Tongue (tissue), 2 donors: ENCODE data around the gene ZNF407. TPM values are rescaled to one million over a fixed set of nuclear protein-coding genes. Genes with fewer than 3 reads are reported as not detected.
"Not testable (repeated sequence)": the region's sequence is repeated elsewhere in the genome, so short reads cannot be mapped to it uniquely, and the experiment has no call there.

Source experiments
- DNase-seq: peaks from one replicate; pipeline ENCODE4 v3.0.0-alpha.2; 2015
- total RNA-seq: library from RNA; depleted of rRNA; stranded (reverse); fragments of >200 nt; gene quantifications from one replicate; pipeline ENCODE4 v1.2.3, GENCODE V29; 2014

ZNF407 gene
- total RNA-seq, 1 donor from 2014 or later: 30.8 TPM

DNA sequence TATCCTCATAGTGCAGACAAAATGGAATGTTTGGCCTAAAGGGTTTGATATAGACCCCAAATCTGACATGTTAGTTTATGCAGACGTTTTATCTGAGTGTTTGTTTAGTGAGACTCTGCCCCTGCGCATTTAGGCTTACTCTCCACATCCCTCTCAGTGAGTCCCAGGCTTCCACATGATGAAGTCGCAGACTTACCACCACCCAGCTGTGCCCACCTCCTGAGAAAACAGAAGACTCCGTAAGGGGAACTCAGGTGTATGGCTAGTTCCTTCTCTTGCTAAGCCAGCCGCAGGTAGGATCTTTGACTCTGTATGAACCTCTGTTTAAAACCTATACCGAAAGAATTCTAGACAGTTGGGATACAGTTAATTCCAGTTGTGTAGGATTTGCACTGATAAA, 338.7 kb downstream of the ZNF407 start:
- DNase-seq: no peak

DNA sequence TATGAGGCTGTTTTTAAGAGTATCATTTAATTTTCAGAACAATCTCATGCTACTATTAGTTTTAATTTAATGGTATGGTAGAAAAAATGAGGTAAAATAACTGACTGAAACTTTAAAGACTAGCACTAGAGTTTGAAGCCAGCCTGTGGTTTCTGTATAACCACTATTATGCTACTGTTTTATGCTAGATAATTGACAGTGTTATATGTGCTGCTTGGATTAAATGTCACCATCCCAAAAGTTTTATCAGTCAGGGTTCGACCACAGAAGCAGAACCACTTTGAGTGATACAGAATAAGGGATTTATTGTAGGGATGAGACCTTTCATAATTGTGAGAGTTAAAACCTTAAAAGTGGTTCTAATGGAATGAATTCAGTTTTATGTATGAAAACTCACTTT, 339.6 kb downstream of the ZNF407 start:
- no peak for DNase-seq

DNA sequence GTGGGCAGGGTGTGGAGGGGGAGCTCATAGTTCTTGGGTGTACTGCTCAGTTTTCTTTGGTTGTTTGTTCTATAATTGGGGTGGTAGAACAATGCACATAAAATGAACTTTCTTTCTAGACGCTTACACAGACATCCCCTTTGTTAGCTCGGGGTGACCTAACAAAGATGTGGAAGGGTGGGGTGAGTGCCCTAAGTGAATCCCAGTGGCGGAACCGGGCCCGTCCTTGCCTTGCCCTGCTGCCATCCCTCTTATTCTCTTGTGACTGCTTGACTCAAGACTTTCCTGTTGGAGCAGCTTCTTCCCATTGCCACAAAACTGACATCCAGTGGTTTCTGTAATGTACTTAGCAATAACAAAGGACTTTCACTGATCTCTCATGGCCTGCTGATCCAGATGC, 343.2 kb downstream of the ZNF407 start:
- no peak for DNase-seq

GRCh38 chr18:74942319-74942910, 344.7 kb downstream of the ZNF407 start:
- no peak for DNase-seq

DNA sequence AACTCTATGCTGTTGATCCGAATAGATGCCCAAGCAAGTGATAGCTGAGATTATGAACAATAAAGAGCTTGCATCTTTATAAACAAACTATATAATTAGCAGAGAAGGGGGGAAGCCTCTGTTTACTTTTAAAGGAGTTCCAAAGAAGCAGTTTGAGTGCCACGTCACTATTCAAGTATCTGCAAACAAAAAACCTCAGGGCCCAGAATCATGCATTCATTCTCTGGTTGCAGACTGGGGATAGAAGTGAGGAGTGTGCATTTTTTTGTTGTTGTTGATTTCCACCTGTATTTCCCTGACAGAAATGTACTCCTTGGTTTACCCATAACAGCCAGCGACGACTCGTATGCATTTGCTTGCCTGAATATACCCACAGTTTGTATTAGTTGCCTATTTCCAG, 347.0 kb downstream of the ZNF407 start:
- DNase-seq: no peak

- no peak for DNase-seq
These were observed 348.3 kb downstream of the ZNF407 start for GRCh38 chr18:74945774-74946545.

DNA sequence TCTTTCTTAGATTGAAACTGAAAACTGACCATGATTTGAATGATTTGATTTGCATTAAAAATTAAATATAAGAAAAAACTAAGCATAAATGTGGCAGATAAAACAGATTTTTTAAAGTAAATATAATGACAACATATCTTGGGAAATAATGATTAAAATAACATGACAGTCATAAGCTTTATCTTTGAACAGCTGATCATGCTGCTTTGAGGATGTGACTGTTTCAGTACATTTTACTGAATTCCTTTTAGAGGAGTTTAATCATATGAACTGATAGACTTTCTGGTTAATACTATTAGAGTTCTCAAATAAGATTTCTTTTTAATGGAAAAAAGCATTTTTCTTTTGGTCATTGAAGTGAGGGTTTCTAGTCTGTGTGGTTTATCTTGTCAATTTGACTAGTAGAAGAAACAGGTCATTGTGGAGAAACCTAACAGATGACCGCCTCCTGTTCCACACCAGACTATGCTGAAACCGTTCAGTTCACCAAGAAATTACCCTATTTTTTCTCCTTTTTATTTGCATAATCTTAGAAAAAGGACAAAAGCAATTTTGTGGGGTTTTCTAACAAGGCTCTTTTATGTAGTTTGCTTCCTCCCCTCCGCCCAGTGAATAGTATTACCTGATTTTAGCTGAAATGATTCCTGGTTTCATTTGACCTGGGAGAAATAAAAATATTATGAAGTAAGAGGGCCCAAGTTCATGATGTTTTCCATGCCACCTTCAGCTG, 349.1 kb downstream of the ZNF407 start:
- no peak for DNase-seq

- no peak for DNase-seq
These were observed 349.7 kb downstream of the ZNF407 start for GRCh38 chr18:74947417-74947816.

- DNase-seq: no peak
These were observed 350.2 kb downstream of the ZNF407 start for GRCh38 chr18:74947875-74948274.

DNA sequence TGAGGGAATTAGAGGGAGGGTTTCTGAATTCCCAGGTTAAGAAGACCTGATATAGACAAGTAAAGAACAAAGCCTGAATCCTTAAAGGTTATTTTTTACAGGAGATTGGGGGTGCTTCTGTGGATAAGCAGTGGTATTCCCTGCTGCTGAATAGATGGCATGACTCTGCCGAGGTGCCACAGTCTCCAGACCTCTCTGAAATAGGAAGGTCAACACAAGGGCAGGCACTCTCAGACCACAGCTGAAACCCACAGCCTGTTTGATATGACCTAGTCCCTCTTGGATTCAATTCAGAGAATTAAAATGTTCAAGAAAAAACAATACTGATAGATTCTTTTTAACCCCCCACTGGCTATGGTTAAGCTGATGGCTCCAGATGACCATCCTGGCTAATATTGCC, 351.9 kb downstream of the ZNF407 start:
- no peak for DNase-seq

DNA sequence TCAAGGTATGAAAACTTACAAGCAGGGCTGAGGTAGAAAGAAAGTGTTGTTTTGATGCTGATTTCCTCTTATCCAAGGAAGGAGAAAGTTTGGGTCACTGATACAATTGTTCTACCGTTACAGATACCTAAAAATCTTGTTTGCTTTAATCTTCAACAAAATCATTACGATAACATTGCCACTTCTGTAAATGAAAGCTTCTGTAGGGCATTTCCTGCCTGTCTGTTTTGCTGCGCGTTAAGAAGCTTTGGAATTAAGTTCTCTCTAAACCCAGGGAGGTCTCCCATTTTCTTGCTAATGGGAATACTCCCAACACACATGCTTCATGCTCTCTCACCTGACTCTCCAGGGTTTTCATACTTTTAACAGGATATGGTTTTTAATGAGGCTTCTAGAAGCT, 352.8 kb downstream of the ZNF407 start:
- no peak for DNase-seq

GRCh38 chr18:74951165-74951760, 353.6 kb downstream of the ZNF407 start:
- DNase-seq: peak; percentile 37

GRCh38 chr18:74957588-74958224, 360.0 kb downstream of the ZNF407 start:
- DNase-seq: peak; percentile 27

DNA sequence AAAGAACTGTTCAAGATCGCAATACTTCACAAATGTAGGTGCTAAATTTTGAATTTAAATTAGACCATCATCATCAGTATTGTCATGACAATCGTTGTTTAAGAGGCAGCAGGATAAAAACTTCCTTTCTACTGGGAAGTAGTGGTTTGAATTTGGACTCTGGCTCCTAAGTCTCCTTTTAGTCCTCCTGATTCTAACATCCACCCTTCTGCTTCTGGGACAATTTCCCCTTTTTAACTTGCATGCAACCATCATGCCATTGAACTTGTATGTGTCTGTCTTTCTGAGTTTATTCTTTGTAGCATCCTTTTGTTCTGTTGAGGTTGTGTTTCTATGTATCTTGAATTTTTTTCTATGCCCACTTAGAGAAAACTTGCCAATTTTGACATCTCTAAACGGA, 361.5 kb downstream of the ZNF407 start:
- no peak for DNase-seq

DNA sequence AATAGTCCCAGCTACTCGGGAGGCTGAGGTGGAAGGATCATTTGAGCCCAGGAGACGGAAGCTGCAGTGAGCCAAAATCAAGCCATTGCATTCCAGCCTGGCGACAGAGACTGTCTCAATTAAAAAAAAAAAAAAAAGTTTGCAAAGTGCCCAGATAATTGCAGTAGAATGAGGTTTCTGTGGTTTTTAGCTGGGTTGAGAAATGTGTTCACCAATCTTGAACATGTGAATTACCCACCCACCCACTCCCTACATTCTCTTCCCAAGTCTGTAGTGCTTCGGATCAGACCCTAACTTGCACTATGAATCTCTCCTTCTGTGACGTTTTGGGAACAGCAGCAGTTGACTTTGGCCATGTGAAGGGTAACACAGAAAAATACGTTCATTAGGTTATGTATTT, 363.9 kb downstream of the ZNF407 start:
- DNase-seq: no peak

- DNase-seq: peak; percentile 70
These were observed 366.3 kb downstream of the ZNF407 start for GRCh38 chr18:74963820-74964446.

- no peak for DNase-seq
These were observed 368.0 kb downstream of the ZNF407 start for GRCh38 chr18:74965682-74966081.

DNA sequence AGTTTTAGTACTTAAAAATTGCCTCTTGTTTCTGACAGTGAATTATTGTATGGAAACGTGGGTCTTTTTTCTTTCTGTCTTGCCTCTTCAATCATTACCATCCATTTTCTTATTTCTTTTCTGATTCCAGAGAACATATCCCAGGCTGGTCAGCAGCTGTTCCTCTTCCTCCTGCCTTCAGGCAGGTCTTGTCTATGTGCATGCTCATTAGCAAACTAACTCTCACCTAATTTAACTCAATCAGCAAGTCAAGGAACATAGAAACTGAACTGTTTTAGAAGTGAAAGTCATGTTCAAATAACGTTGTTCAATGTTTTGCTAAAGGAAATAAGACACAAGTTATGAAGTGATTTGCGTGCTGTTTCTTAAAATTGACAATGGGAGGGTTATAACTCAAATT, 369.8 kb downstream of the ZNF407 start:
- DNase-seq: no peak

DNA sequence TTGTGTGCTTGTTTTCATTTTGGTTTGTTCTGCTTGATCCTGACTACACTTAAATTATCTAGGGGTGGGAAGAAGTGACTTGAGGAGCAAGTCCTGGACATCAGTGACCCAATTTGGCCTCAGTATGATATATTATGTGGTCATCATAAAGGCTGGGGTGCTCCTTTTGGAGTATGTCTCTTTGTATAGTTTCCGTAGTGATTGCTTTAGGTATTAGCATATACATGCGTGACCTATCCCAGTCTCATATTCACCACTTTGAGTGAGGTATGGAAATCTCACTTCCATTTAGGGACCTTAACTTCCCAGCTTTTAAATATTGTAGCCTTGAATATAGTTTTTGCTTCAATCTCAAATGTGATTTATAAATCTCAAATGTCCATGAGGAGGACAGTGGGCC, 370.3 kb downstream of the ZNF407 start:
- DNase-seq: no peak

GRCh38 chr18:74971358-74971757, 373.7 kb downstream of the ZNF407 start:
- DNase-seq: not testable (repeated sequence)

- not testable (repeated sequence) for DNase-seq
These were observed 374.1 kb downstream of the ZNF407 start for GRCh38 chr18:74971776-74972175.

- no peak for DNase-seq
These were observed 374.7 kb downstream of the ZNF407 start for GRCh38 chr18:74972354-74972753.
